HG02571 (cell line): ENCODE measurements around the gene HIVEP1.
"Not testable (repeated sequence)": the region's sequence is repeated elsewhere in the genome, so short reads cannot be mapped to it uniquely, and the experiment has no call there.

Experiments
- ATAC-seq: cut with Tn5 transposase; IDR thresholded peaks from one replicate; pipeline ENCODE4 v1.9.1; 2021; ENCODE audit warnings: mild to moderate bottlenecking, moderate library complexity; ENCODE audit not compliant: unreplicated experiment

The HIVEP1 gene

GRCh38 chr6:12175626-12176025 lies 163.5 kb downstream of the HIVEP1 start:
- no peak for ATAC-seq

- ATAC-seq: not testable (repeated sequence)
These were observed 164.7 kb downstream of the HIVEP1 start for GRCh38 chr6:12176782-12177181.

GRCh38 chr6:12178521-12178920 lies 166.4 kb downstream of the HIVEP1 start:
- no peak for ATAC-seq

- ATAC-seq: no peak
These were observed 169.4 kb downstream of the HIVEP1 start for GRCh38 chr6:12181481-12181880.

GRCh38 chr6:12182676-12183075 lies 170.6 kb downstream of the HIVEP1 start:
- ATAC-seq: no peak

- no peak for ATAC-seq
These were observed 173.1 kb downstream of the HIVEP1 start for GRCh38 chr6:12185081-12185673.

- no peak for ATAC-seq
These were observed 174.4 kb downstream of the HIVEP1 start for GRCh38 chr6:12186528-12186927.

- ATAC-seq: no peak
These were observed 177.0 kb downstream of the HIVEP1 start for GRCh38 chr6:12189150-12189549.

- ATAC-seq: no peak
These were observed 177.5 kb downstream of the HIVEP1 start for GRCh38 chr6:12189661-12190060.

GRCh38 chr6:12190252-12190651 lies 178.1 kb downstream of the HIVEP1 start:
- ATAC-seq: no peak

- ATAC-seq: no peak
These were observed 184.3 kb downstream of the HIVEP1 start for GRCh38 chr6:12196326-12196936.

GRCh38 chr6:12198851-12199250 lies 186.7 kb downstream of the HIVEP1 start:
- ATAC-seq: no peak

- ATAC-seq: no peak
These were observed 188.0 kb downstream of the HIVEP1 start for GRCh38 chr6:12200015-12200564.

- ATAC-seq: no peak
These were observed 188.6 kb downstream of the HIVEP1 start for GRCh38 chr6:12200761-12201160.

- ATAC-seq: no peak
These were observed 190.9 kb downstream of the HIVEP1 start for GRCh38 chr6:12203001-12203400.

- no peak for ATAC-seq
These were observed 196.1 kb downstream of the HIVEP1 start for GRCh38 chr6:12208190-12208589.

GRCh38 chr6:12208673-12209072 lies 196.6 kb downstream of the HIVEP1 start:
- no peak for ATAC-seq
